Measurements from ENCODE around the gene LCN9.
"Not testable (repeated sequence)": the region's sequence is repeated elsewhere in the genome, so short reads cannot be mapped to it uniquely, and the experiment has no call there.

The LCN9 gene

DNA sequence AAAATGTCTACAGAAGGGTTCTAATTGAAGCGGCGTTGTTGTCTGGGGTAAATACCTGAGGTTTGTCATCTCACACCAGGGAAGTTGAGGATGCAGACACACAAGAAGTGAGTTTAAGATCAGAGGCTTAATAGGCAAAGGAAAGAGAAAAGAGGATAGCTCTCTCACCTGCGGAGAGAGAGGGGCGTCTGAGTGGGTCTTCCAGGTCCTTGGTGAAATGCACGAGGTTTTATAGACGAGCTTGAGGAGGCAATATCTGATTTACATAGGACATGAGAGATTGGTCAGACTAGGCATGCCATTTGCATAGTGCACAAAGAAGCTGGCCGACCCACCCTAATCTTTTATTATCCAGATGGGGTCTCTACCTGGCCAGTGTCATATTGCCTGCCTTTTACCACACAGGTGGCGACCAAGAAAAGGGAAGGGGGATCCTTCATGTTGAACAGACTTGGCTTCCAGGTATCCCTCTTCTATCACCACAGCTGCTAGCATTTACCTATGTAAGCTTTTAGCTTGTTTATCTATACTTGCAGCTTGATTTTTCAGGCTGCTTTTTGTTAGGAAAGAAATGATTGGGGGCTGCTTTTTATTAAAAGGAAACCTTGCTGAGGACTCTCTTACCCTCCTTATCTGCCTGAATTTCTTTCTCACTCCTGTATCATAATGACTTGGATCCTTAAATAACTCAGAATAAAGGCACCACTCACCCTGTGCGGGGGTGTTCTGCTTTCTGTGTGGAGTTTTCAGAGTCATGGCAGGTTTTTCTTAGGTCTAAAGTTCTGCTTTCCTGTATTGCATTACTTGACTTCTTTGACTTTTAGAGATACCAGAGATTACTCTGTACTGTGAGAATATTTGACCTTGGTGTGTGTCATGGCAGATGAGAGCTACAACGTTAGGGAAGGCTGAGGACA, 14.4 kb upstream of the LCN9 start:
- DNase-seq: no peak

DNA sequence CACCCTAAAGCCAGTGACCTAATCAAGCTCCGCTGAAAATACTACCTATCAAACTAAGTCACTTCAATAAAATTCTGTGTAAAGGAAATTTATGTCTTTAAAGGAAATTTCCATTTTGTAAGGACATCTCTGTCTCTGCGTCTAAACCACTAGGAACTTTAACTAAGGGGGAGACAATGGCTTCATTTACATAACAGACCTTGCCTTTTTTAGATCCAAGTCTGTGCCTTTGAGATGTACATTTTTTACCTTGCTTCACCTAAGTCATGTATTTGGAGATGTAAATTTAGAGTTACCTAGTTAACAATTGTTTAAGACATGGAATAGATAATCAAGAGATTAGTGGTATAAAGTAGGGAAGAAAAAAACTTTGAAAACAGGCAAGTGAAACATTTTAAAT, 13.6 kb upstream of the LCN9 start:
- DNase-seq: no peak

DNA sequence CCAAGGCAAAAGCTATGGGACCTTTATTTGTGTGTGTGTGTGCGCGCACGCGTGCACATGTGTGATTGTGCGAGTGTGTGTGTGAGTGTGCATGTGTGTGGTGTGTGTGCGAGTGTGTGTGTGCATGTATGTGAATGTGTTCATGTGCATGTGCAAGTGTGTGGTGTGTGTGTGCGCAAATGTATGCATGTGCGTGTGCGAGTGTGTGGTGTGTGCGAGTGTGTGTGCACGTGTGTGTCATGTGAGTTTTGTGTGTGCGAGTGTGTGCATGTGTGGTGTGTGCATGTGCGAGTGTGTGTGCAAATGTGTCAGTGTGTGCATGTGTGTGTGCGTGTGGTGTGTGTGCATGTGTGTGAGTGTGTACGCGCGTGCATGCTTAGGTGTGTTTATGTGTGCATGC, 12.7 kb upstream of the LCN9 start:
- DNase-seq: no peak

DNA sequence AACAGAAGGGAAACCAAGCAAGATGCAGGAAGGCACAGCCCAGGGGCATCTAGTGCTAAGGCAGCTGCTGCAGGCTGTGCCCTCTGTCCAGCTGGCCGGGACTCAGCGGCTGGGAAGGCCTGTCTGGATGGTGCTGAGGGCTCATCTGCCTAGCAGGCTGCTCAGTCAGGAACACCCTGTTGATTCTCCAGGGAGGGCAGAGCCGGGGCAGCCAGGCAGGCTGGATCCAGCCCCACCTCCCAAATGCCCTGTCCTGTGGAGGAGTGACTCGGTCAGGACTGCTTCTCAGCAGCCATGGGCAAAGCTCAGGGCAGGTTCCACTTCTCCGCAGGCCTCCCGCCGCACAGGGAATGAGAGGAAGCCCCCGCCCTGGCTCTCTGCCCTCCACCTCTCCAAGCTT, 7.8 kb upstream of the LCN9 start:
- no peak for DNase-seq

DNA sequence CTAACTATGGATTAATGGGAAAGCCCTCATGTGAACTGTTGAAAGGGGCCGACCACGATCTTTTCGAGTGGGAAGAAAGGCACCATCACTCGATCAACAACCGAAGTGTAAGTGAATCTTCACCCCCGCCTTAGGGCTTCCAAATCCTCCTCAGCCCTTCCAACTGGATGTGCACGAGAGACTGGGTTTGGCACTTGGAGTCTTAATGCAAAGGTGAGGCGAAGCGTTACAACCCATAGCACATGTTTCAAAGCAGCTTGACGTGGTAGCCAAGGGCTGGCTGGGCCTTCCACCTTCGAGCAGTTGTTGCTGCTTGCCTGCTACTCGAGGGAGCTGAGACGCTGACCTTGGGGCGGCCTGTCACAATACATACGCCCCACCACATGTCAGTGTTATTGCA, 5.7 kb upstream of the LCN9 start:
- DNase-seq: no peak

DNA sequence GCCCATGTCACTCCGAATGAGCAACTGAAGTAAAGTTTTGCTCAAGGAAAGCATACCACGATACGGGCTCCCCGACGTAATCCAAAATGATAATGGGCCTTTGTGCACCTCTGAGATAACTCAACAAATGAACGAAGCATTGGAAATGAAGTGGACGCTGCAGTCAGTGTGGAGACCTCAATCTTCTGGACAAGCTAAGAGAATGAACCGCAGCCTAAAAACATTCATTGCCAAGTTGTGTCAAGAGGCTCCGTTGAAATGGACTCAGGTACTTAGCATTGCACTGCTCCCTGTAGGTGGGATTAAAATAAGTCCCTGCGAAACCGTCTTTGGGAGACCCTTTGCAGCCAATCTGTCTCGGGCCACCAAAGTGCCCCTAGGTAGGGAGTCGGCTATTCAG, 3.9 kb upstream of the LCN9 start:
- DNase-seq: no peak

DNA sequence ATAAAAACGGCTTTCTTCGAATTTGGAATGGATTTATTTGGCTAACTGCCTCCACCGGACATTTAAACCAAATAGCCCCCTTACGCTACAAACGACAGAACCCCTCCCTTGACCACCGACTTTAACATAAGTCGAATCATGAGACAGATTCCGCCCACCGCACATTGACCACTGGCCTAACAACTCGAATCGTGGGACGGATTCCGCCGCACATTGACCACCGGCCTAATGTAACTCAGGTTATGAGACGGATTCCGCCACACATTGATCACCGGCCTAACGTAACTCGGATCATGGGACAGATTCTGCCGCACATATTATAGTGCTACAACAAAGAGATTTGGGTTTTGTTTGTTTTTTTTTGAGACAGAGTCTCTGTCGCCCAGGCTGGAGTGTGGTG, 2.7 kb upstream of the LCN9 start:
- no peak for DNase-seq

DNA sequence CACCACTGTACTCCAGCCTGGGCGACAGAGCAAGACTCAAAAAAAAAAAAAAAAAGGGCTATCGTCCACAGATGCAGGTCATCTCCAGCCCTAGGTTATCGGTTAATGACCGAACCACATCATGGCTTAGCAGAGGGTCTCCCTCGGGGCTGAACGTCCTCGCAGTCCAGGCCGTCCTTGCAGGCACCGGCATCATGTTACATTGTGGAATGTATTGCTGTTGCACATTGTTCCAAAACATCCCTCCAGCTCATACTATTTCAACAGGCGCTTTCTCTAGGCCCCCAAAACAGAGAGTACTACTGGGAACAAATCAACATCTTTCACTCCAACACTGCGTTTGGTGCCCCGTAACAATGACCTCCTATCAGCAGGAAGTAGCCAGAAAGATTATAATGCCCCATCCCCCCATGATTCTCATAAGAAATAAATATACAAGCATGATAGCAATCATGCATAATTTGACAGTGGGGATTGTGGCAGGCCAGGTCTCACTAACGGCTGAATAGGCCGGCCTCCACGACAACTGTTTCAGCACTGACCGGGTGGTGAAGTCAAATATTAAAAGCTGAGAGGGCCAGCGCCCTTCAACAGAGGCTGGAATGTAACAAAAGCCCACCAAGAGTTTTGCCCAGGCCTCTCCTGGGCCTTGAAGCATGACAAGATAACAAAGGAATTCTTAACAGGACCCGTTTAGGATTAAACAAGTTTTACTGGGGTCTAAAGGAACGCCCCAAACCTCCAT, 1.1 kb upstream of the LCN9 start:
- no peak for DNase-seq

DNA sequence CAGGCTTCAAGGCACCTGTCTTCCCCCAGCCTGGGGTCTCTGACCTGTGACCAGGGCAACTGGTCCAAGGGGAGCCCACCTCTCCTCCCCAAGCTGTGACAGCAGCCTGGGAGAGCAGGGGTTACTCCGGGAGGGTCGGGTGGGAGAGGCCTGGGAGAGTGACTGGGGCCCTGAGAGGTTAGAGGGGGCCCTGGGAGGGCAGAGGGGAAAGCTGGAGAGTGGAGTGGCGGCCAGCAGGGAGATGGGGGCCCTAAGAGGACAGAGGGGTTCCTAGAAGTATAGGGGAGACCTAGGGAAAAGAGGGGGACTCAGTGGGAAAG, 302 bp downstream of the LCN9 start:
- no peak for DNase-seq

DNA sequence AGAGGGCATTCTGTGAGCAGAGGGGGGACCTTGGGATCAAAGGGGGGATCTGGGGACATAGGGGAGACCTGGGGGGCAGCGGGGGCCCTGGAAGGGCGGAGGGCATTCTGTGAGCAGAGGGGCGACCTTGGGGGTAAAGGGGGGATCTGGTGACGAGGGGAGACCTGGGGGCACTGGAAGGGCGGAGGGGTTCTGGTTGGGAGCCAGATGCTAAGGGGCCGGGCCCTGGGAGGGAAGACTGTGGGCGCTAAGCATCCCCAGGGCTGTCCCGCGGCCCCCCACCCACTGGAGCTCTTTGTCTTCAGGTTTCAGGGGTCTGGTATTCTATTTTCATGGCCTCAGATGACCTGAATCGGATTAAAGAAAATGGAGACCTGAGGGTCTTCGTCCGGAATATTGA, 748 bp downstream of the LCN9 start:
- DNase-seq: no peak

DNA sequence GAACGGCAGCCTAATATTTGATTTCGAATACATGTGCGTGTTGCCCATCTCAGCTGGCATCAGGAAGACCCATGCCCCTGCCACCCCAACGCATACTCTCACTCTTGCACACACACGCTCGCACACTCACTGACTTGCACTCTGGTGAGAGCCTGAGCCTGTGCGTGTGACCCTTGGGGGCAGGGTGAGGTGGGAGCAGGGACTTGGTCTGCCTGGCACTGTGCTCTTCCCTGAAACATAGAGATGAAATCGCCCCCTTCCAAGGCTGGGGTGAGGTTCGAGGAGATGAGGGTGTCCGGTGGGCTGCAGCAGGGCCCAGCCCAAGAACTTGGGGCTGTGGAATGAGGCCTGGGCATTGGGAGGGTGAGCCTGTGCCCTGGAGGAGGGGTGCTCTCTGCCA, 1.2 kb downstream of the LCN9 start:
- DNase-seq: no peak

DNA sequence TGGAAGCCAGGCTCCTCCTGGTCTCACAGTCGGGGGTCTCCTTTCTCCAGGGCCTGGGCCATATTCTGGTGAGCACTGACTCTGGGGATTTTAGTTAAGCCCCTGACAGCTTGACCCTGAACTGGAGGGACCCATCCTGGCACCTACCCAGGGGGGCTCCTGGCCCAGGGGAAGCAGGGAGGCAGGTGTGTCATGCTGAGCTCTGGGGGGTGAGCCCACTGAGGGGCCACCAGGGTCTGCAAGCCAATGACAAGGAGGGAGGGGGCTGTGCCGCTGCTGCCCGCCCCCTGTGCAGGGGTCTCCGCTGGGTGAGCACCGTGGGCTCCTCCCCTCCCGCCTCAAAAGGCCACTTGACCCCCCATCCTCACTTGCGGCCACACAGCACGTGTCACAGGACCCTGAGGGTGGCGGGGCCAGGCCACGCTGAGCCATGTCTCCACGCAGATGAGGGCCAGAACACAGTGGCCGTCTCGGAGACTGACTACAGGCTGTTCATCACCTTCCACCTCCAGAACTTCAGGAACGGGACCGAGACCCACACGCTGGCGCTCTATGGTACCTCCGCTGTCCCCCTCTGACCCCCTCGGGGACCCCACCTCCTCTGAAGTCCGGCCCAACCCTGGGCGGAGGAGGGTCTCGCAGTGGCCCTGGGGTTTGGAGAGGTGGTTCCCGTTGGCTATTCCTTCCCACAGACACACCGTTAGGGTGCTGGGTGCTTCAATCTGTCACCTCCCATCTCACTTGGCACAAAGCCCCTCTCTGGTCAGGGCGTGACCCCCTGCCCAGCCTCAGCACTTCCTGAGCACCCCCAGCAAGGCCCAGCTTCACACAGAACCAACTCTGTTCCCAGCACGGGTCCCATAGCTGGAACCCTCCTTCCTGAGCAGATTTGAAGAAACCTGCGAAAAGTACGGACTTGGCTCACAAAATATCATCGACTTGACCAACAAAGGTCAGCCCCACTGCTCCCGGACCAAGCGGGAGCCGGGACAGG, 2.0 kb downstream of the LCN9 start:
- DNase-seq: no peak

DNA sequence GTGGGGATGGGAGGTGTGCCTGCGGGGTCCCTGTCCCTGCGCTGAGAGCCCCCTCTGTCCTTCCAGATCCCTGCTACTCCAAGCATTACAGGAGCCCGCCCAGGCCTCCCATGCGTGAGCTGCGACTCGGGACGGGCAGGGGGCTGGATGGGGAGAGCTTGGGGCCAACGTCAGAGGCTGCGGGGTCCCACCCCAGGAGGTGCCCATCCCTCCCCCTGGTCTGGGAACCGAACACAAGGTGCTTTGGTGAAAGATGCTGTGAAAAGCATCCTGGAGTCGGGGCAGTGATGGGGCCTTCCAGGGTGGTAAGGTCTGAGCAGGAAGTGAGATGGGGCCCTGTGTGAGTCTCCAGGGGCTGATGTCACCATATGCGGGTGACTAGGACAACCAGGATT, 2.7 kb downstream of the LCN9 start:
- no peak for DNase-seq

DNA sequence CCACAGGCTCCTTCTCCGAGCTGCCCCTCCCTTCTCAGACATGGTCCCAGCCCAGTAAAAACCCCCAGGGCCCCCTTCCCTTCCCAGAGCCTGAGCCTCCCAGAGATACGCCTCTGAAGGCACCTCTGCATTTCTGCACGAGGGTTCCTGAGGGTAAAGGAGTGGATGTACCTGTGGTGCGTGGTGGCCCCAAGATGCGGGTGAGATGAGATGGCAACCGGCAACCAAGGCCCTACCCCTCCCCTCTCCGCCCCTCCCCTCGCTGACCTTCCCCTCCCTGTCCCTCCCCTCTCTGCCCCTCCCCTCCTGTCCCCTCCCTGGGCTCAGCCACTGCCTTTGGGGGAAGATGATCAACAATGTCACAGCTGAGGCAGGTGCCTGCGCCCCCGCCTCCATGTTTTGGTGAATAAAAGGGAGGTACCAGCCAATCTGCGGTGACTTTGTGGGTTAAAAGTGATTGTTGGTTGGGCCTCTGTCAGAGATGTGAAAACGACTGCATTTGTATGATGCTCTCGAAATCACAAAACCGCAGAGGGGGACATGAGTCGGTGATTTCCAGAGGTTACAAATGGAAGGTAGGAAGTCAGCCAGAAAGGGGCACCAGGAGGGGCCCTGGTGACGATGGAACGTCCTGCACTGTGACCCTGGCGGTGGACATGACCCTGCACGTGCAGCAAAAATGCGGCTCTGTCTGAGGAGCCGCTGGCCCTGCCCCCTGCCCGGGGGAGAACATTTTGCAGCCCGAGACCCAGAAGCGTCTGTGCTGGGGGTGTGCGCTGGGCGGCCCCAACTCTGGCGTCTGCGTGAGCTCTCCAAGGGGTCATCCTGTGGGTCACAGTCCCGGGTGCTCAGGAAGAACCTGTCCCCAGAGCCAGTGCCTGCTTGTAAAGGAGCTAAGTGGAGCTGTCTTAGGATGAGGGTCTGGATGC, 3.7 kb downstream of the LCN9 start:
- no peak for DNase-seq

DNA sequence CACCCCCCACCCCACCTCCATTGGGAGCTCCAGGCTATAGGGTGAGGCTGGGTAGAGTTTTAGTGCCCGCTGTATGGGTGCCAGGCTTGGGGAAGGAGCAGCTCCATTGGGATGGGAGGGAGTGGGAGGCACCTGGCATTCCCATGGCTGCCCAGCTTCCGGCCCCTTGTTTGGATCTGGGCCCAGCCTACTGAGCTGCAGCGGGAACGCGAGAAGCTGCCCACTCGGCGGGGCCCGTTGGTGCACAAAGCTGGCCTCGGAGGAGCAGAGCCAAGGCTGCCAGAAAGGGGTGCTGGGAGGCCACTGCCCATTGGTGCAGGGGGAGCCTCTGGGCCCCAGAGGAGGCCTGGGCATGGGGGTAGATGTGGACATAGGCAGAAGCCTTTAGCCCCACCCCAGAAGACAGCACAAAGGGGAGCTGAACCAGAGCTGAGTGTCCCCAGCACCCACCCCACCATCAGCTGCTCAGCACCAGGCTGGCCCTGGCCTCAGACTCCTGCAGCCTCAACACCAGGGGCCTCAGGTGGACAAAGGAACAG, 4.4 kb downstream of the LCN9 start:
- no peak for DNase-seq

DNA sequence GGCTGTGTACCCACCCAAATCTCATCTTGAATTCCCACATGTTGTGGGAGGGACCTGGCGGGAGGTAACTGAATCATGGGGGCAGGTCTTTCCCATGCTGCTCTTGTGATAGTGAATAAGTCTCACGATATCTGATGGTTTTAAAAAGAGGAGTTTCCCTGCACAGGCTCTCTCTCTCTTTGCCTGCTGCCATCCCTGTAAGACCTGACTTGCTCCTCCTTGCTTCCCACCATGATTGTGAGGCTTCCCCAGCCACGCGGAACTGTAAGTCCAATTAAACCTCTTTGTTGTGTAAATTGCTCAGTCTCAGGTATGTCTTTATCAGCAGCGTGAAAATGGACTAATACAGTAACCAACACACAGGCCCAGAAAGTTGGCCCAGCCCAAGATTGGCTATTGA, 5.9 kb downstream of the LCN9 start:
- not testable (repeated sequence) for DNase-seq

DNA sequence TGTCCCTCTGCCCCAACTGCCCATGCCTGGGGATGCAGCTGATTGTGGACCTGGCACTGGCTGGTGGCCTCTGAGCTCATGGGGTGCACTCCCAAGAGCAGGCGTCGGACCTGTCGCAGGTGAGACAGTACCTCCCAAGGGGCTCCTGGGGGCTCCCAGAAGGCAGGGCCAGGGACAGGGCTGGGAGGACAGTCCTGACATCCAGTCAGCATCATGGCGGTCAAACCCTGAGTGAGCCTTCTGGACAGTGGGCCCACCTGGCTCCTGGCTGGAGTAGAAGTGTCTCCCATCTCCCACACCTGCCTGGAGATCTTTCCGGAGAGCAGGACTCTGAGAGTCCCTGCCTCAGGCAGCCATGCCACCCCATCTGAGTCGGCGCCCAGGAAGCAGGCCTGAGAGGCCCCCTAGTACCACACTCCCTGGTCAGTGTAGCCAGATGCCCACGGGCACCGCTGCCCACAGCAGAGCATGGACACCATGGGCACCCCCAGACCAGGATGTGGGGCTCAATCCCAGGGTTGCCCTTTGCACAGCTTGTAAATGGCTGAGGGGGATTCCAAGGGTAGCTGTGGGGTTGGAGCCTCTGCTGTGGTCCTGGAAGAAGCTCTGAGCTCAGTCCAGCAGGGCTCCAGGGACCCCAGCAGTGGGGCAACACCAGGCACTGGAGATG, 6.6 kb downstream of the LCN9 start:
- no peak for DNase-seq

DNA sequence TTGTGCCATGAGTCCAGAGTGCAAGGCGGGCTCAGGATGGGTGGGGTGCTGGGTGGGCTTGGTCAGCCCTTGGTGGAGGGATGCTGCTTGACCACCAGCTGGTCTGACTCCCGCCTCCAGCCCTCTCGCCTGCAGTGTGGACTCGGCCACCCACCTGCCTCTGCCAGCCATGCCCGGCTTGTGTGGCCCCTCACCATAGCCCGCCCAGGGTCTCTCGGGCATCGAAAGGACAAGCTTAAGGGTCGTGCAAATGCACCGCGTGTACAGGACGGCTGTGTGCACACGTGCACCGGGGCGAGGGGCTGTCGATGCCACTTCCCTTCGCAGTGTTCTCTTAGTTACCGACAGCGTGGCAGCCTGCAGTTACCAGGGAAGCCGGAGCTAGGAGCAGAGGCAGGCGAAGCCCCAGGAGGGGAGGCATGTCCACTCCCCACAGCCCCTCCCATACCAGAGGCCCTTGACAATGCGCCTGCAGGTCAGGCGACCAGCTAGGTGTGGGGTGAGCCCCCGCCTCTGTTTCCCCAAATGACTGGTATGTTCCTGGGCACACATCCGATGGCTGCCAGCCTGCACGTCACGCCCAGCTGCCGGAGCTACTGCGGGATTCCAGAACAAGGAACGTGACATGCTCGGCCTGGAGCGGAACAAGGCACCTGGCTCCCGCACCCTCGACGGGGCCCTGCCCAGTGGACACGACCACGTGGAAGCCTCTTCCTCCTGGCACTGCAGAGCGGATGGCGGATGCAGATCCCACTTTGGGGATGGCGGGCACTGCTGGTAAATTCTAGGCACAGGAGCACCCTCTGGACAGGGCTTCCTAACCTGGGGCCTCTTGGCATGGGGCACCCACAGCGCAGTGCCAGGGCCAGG, 7.8 kb downstream of the LCN9 start:
- no peak for DNase-seq

DNA sequence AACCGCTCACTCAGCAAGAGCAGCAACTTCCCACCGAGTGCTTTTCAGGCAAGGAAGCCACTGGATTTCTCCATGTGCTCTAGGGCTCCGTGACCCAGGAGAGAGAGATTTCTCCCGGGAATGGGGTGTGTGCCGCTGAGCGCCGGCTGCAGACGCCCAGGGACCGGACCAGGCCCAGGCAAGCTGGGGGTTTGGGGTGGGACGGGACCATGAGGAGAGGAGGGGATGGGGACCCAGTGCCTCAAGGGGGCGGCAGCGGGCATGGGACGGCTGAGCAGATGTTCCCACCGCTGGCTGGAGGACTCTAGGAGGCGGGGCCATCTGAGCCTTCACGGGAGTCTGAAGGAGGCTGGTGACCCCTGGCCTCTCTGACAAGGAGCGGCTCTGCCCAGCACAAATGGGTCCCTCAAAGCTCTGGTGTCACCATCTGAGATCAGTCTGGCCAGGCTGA, 8.5 kb downstream of the LCN9 start:
- DNase-seq: no peak

DNA sequence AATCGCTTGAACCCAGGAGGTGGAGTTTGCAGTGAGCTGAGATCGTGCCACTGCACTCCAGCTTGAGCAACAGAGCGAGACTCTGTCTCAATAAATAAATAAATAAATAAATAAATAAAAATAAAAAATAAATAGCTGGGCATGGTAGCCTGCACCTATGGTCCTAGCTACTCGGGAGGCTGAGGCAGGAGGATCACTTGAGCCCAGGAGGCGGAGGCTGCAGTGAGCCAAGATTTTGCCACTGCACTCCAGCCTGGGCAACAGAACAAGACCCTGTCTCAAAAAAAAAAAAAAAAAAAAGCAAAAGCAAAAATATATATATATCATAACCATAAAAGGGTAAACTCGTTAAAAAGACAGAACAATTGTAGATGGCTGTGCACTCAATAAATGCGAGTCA, 9.7 kb downstream of the LCN9 start:
- not testable (repeated sequence) for DNase-seq
